HepG2 (cell line): ENCODE measurements around the gene NFATC3. TPM values are rescaled to one million over a fixed set of nuclear protein-coding genes. Genes with fewer than 3 reads are reported as not detected.

ENCODE experiments used
- ATAC-seq: fragments of 200-7000 bp; cut with Tn5 transposase; 3 replicates; pipeline ENCODE4 v1.9.1; 2020; ENCODE audit warnings: mild to moderate bottlenecking, moderate library complexity
- BruUV-seq: library from RNA; stranded (reverse); fragments of 400-500 nt; replicated peaks from 2 replicates; lab custom pipeline; 2021; lab: Mats Ljungman, UMichigan
- CTCF ChIA-PET: fragments of 300-600 bp; formaldehyde crosslinking; extraction: SDS; loops from one replicate; lab custom pipeline; 2021; ENCODE audit warnings: low total read pairs, inconsistent platforms, low intra/inter-chr PET ratio; lab: Yijun Ruan, JAX
- POLR2A ChIA-PET: fragments of 350-600 bp; sonication (Branson Sonifier 250); formaldehyde crosslinking; loops from one replicate; lab custom pipeline; 2020; ENCODE audit warnings: antibody characterized with exemption, inconsistent platforms; lab: Yijun Ruan, JAX
- DNase-seq: peaks from one replicate; pipeline ENCODE4 v3.0.0-alpha.2; 2015; ENCODE audit warnings: low spot score
- FAIRE-seq: peaks from 3 replicates; lab custom pipeline; 2011; peaks lifted over from hg19 to GRCh38; lab: Jason Lieb, UNC
- H2AFZ ChIP-seq: one replicate; pipeline ENCODE4 v1.6.1; 2011; ENCODE audit warnings: low read length, inconsistent platforms
- H3K27ac ChIP-seq: fragments of 300-600 bp; 3 replicates; pipeline ENCODE4 v1.8.0; 2011; ENCODE audit warnings: mixed run types, mild to moderate bottlenecking, mixed read lengths, low read length, inconsistent platforms; ENCODE audit not compliant: insufficient read depth; ENCODE audit errors: extremely low read length
- H3K27me3 ChIP-seq, 2 experiments: fragments of 200-600 bp in 1 of 2; 2 replicates in 1 of 2; 3 replicates in 1 of 2; pipeline versions ENCODE4 v1.6.0 to v1.8.0; 2011; ENCODE audit warnings: low read length in 2 of 2, mild to moderate bottlenecking in 2 of 2, moderate library complexity in 2 of 2, inconsistent platforms in 1 of 2; ENCODE audit not compliant: insufficient read depth in 2 of 2, control insufficient read depth in 1 of 2
- H3K36me3 ChIP-seq, 2 experiments: fragments of 200-600 bp in 1 of 2; replicated peaks in 1 of 2; 2 replicates in 1 of 2; 3 replicates in 1 of 2; pipeline versions ENCODE4 v1.5.1 to v1.8.0; 2011; ENCODE audit warnings: low read length in 2 of 2, inconsistent platforms in 1 of 2; ENCODE audit not compliant: insufficient read depth in 2 of 2, control insufficient read depth in 1 of 2
- H3K4me1 ChIP-seq: 2 replicates; pipeline ENCODE4 v1.5.1; 2012; ENCODE audit warnings: low read length, inconsistent platforms; ENCODE audit not compliant: insufficient read depth
- H3K4me2 ChIP-seq: 2 replicates; pipeline ENCODE4 v1.6.0; 2011; ENCODE audit warnings: low read depth, low read length, inconsistent platforms
- H3K4me3 ChIP-seq, 3 experiments: fragments of 200-600 bp in 1 of 3; sonication (generic), shearing (Covaris generic) in 1 of 3; replicated peaks in 1 of 3; 2 replicates each; pipeline ENCODE4 v1.5.1; 2011 to 2016; ENCODE audit warnings: low read length in 3 of 3, inconsistent platforms in 2 of 3, low read depth in 2 of 3, mild to moderate bottlenecking in 2 of 3, control low read depth in 1 of 3, mixed read lengths in 1 of 3; ENCODE audit not compliant: insufficient read depth in 1 of 3
- H3K79me2 ChIP-seq: one replicate; pipeline ENCODE4 v1.6.1; 2011; ENCODE audit warnings: low read length, inconsistent platforms; ENCODE audit not compliant: insufficient read depth
- H3K9ac ChIP-seq: 2 replicates; pipeline ENCODE4 v1.6.0; 2011; ENCODE audit warnings: mild to moderate bottlenecking, low read depth, low read length, inconsistent platforms; ENCODE audit not compliant: insufficient read depth
- H3K9me3 ChIP-seq: 2 replicates; pipeline ENCODE4 v1.5.1; 2012; ENCODE audit warnings: mild to moderate bottlenecking, low read length
- H4K20me1 ChIP-seq: 2 replicates; pipeline ENCODE4 v1.6.0; 2011; ENCODE audit warnings: inconsistent platforms, mild to moderate bottlenecking, low read length, moderate library complexity; ENCODE audit not compliant: insufficient read depth
- DNMT3B ChIP-seq: conservative IDR thresholded peaks from 2 replicates; pipeline ENCODE4 v1.6.1; 2016; ENCODE audit warnings: missing biosample characterization, control low read depth
- DPF2 ChIP-seq: sonication (generic); formaldehyde crosslinking; IDR thresholded peaks from 2 replicates; pipeline ENCODE4 v1.4.0; 2020; ENCODE audit warnings: mild to moderate bottlenecking, low read depth, missing genetic modification reagents, borderline replicate concordance
- GLI4 ChIP-seq: sonication (generic); formaldehyde crosslinking; IDR thresholded peaks from 2 replicates; pipeline ENCODE4 v1.5.1; 2020; ENCODE audit warnings: missing genetic modification reagents, mild to moderate bottlenecking, moderate library complexity, borderline replicate concordance
- IRF1 ChIP-seq: sonication (generic); formaldehyde crosslinking; IDR thresholded peaks from 2 replicates; pipeline ENCODE4 v1.4.0; 2020; ENCODE audit warnings: low read depth, mild to moderate bottlenecking, missing genetic modification reagents
- NFE2L2 ChIP-seq: fragments of 150-350 bp; IDR thresholded peaks from 2 replicates; pipeline ENCODE4 v1.6.1; 2014; ENCODE audit warnings: low read length
- ZFP36L2 ChIP-seq: sonication (generic); formaldehyde crosslinking; IDR thresholded peaks from 2 replicates; pipeline ENCODE4 v1.4.0; 2020; ENCODE audit warnings: missing genetic modification reagents
- ZNF230 ChIP-seq: sonication (generic); formaldehyde crosslinking; IDR thresholded peaks from 2 replicates; pipeline ENCODE4 v1.4.0; 2020; ENCODE audit warnings: mild to moderate bottlenecking, missing genetic modification reagents
- ZNF790 ChIP-seq: sonication (generic); formaldehyde crosslinking; IDR thresholded peaks from 2 replicates; pipeline ENCODE4 v1.8.0; 2022; ENCODE audit warnings: missing genetic modification reagents, mild to moderate bottlenecking, borderline replicate concordance
- ZSCAN29 ChIP-seq: sonication (generic); formaldehyde crosslinking; conservative IDR thresholded peaks from 2 replicates; pipeline ENCODE4 v1.4.0; 2020; ENCODE audit warnings: mild to moderate bottlenecking, missing genetic modification reagents
- WGBS: methylation state at CpG from one replicate; pipeline ENCODE4 v1.1.6; 2017; ENCODE audit warnings: low lambda C conversion rate; 5-methylcytosine and 5-hydroxymethylcytosine counted together
- in situ Hi-C: cut with HindIII; loops from 2 replicates; pipeline ENCODE4 v1.10.0; 2017; ENCODE audit warnings: low pct_unique_long_range_greater_than_20kb; ENCODE audit not compliant: extremely low pct_ligation_motif_present
- intact Hi-C: fragments of 100-400 bp; cut with micrococcal nuclease; formaldehyde crosslinking; loops from one replicate; pipeline ENCODE4 v1.10.0; 2022; ENCODE audit not compliant: unreplicated experiment
- polyA plus RNA-seq, 8 experiments: library from polyadenylated mRNA; depleted of rRNA in 3 of 8; stranded (reverse) in 7 of 8; unstranded in 1 of 8; fragments of >200 nt; fragmentation: Illumina TruSeq in 4 of 8; extraction: Trizol in 4 of 8; gene quantifications; 2 replicates each; pipeline versions ENCODE4 v1.2.1 to v1.2.3, GENCODE V29; 2011 to 2016; ENCODE audit warnings: low read depth in 4 of 8, missing spikeins in 1 of 8, mixed read lengths in 1 of 8; ENCODE audit not compliant: insufficient read depth in 1 of 8
- total RNA-seq, 5 experiments: library from RNA; depleted of rRNA; stranded (reverse); fragments of >200 nt; fragmentation: Illumina TruSeq; extraction: Trizol; gene quantifications; 2 replicates each; pipeline ENCODE4 v1.2.3, GENCODE V29; 2016; ENCODE audit warnings: low read depth in 1 of 5

The NFATC3 gene
- total and polyA plus RNA-seq, 2 of the 13 experiments (the other 11 are each of a cell fraction or from before 2014, with no cell fraction given) = 52.6 to 62.7 TPM

- ChIA-PET POLR2A (no interaction called here), CTCF (no interaction called here)
- intact Hi-C loops (no loop called here), in situ Hi-C loops (no loop called here)
- Histone ChIP-seq H3K79me2 (no peaks in the 10 kb centered on the region), H3K9ac (no peak overlapping the region), H3K36me3 (peaks cover 5 to 33% of the 10 kb centered on the region in 2 experiments; a peak in 4 of 5 replicates), H3K4me2 (no peak overlapping the region), H3K4me1 (peaks cover 37% of the 10 kb centered on the region), H3K9me3 (no peaks in the 10 kb centered on the region), H3K4me3 (no peak overlapping the region), H2AFZ (no peak overlapping the region), H3K27ac (no peak overlapping the region), H4K20me1 (no peaks in the 10 kb centered on the region), H3K27me3 (no peaks in the 10 kb centered on the region)
- 95% methylated on average over 18 of the region's 18 CpGs for WGBS
- DNase-seq (no peak), ATAC-seq (no peak), FAIRE-seq (no peak)
- BruUV-seq = no TSS peak
- TF ChIP-seq ZNF230 (CRISPR knock-in tag) (no peak), IRF1 (CRISPR knock-in tag) (no peak), NFE2L2 (no peak), ZSCAN29 (no peak), GLI4 (no peak), DPF2 (CRISPR knock-in tag) (no peak), ZFP36L2 (no peak), ZNF790 (CRISPR knock-in tag) (no peak), DNMT3B (CRISPR knock-in tag) (no peak)
Observed at GRCh38 chr16:68255712-68256111, 170.5 kb downstream of the NFATC3 start.
